Amygdala (tissue), 56 donors: ENCODE data around the gene PARVB.

Source experiments
- DNase-seq, 56 donors: peaks; one replicate each; lab custom pipeline; 2025; lab: John Stamatoyannopoulos, UW

Gene PARVB

GRCh38 chr22:44025171-44026065 lies 1.3 kb downstream of the PARVB start:
- peak in 4 of 56 donors; percentile 5 to 18 (median 8) for DNase-seq

- DNase-seq = no peak
Measured at GRCh38 chr22:44026066-44026629, 2.0 kb downstream of the PARVB start.

- peak in 26 of 56 donors; percentile 5 to 64 (median 29) for DNase-seq
Measured at GRCh38 chr22:44026630-44027511, 2.8 kb downstream of the PARVB start.

- DNase-seq = no peak
Measured at GRCh38 chr22:44028091-44028490, 4.0 kb downstream of the PARVB start.

GRCh38 chr22:44029069-44029468 lies 5.0 kb downstream of the PARVB start:
- DNase-seq = no peak

- no peak for DNase-seq
Measured at GRCh38 chr22:44030051-44030701, 6.1 kb downstream of the PARVB start.

GRCh38 chr22:44030702-44031082 lies 6.6 kb downstream of the PARVB start:
- no peak for DNase-seq

GRCh38 chr22:44031158-44031952 lies 7.3 kb downstream of the PARVB start:
- no peak for DNase-seq

- no peak for DNase-seq
Measured at GRCh38 chr22:44032126-44032730, 8.1 kb downstream of the PARVB start.

- no peak for DNase-seq
Measured at GRCh38 chr22:44033287-44033686, 9.2 kb downstream of the PARVB start.

GRCh38 chr22:44033694-44034093 lies 9.6 kb downstream of the PARVB start:
- DNase-seq = no peak

GRCh38 chr22:44037519-44038375 lies 13.6 kb downstream of the PARVB start:
- peak in 1 of 56 donors; percentile 28 for DNase-seq

GRCh38 chr22:44039566-44040171 lies 15.6 kb downstream of the PARVB start:
- DNase-seq = no peak

GRCh38 chr22:44042249-44043218 lies 18.4 kb downstream of the PARVB start:
- no peak for DNase-seq

GRCh38 chr22:44045145-44045544 lies 21.0 kb downstream of the PARVB start:
- no peak for DNase-seq

GRCh38 chr22:44046485-44047141 lies 22.5 kb downstream of the PARVB start:
- no peak for DNase-seq
